Stimulated activated effector memory CD8-positive, alpha-beta T cell treated with anti-CD3 and anti-CD28 coated beads, Interleukin-12 subunit alpha, Interleukin-12 subunit beta, amount 100 ng/mL, for 72 hours (primary cell): ENCODE data around the gene EPB41.
A peak's percentile ranks its signal among the peaks of the same experiment; 100 is the strongest.
"Not testable (repeated sequence)": the region's sequence is repeated elsewhere in the genome, so short reads cannot be mapped to it uniquely, and the experiment has no call there.

ENCODE experiments used
- ATAC-seq: fragments of 150-1000 bp; cut with Tn5 transposase; 2 replicates; pipeline ENCODE4 v1.10.0; 2021
- DNase-seq, 2 donors: peaks; one replicate each; pipeline ENCODE4 v3.0.0; 2021 to 2022; ENCODE audit warnings: low spot score in 2 of 2
- H3K27ac Mint-ChIP-seq: one replicate; pipeline ENCODE4 v1.8.0; 2022; ENCODE audit warnings: mild to moderate bottlenecking, mixed read lengths
- H3K36me3 Mint-ChIP-seq: one replicate; pipeline ENCODE4 v1.8.0; 2022; ENCODE audit warnings: mild to moderate bottlenecking, mixed read lengths
- H3K4me1 Mint-ChIP-seq: one replicate; pipeline ENCODE4 v1.8.0; 2022; ENCODE audit warnings: mixed read lengths
- H3K4me3 Mint-ChIP-seq: one replicate; pipeline ENCODE4 v1.8.0; 2022; ENCODE audit warnings: mild to moderate bottlenecking, mixed read lengths
- H3K9me3 Mint-ChIP-seq: one replicate; pipeline ENCODE4 v1.8.0; 2022; ENCODE audit warnings: mixed read lengths

EPB41 gene

GRCh38 chr1:28914228-28915030, at the start of gene EPB41:
Gene EPB41, plus strand, starts transcription at chr1:28914569. Its CDS starts 72,869 bp downstream, at chr1:28987438.
- H3K4me1 Mint-ChIP-seq, result peaks cover 52% of the 10 kb centered on the region
- peak; percentile 77 to 94 for DNase-seq
- H3K9me3 Mint-ChIP-seq, result no peaks in the 10 kb centered on the region
- peak; percentile 86 for ATAC-seq
- peak within 1 kb of the TSS; percentile 87 for H3K27ac Mint-ChIP-seq
- H3K36me3 Mint-ChIP-seq, result peaks cover 11% of the 10 kb centered on the region
- H3K4me3 Mint-ChIP-seq, result peak within 1 kb of the TSS; percentile 84

GRCh38 chr1:28864695-28865094, 49.7 kb upstream of the EPB41 start:
- no peaks in the 10 kb centered on the region for H3K36me3 Mint-ChIP-seq
- ATAC-seq, result no peak
- no peaks in the 10 kb centered on the region for H3K4me1 Mint-ChIP-seq
- no peaks in the 10 kb centered on the region for H3K9me3 Mint-ChIP-seq
- DNase-seq, result no peak
- H3K4me3 Mint-ChIP-seq, result no peak overlapping the region
- peak overlapping the region; percentile 53 for H3K27ac Mint-ChIP-seq

GRCh38 chr1:28865997-28866650, 48.2 kb upstream of the EPB41 start:
- Mint-ChIP-seq H3K4me1 (no peaks in the 10 kb centered on the region), H3K27ac (no peak overlapping the region), H3K9me3 (no peaks in the 10 kb centered on the region), H3K4me3 (no peak overlapping the region), H3K36me3 (no peaks in the 10 kb centered on the region)
- no peak for DNase-seq
- peak; percentile 41 for ATAC-seq

- no peak overlapping the region for H3K4me3 Mint-ChIP-seq
- H3K4me1 Mint-ChIP-seq, result no peaks in the 10 kb centered on the region
- no peak for DNase-seq
- H3K9me3 Mint-ChIP-seq, result no peaks in the 10 kb centered on the region
- H3K27ac Mint-ChIP-seq, result no peak overlapping the region
- no peak for ATAC-seq
- no peaks in the 10 kb centered on the region for H3K36me3 Mint-ChIP-seq
Observed at GRCh38 chr1:28867850-28868249, 46.5 kb upstream of the EPB41 start.

DNA sequence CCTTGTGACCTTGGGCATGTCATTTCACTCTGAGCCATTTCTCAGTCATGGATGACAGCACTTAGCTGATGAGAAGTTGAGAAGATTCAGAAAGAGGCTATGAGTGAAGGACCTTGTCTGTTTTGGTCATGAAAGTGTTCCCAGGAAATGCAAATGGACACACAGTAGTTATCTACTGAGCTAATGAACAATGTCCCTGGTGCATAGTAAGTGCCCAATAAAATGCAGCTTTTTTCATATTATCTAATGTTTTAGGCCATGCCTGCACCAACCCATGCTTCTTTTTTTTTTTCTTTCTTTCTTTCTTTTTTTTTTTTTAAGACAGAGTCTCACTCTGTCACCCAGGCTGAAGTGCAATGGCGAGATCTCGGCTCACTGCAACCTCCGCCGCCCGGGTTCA, 44.4 kb upstream of the EPB41 start:
- H3K4me3 Mint-ChIP-seq, result no peak overlapping the region
- ATAC-seq (no peak), DNase-seq (no peak)
- no peaks in the 10 kb centered on the region for H3K4me1 Mint-ChIP-seq
- H3K27ac Mint-ChIP-seq, result no peak overlapping the region
- no peaks in the 10 kb centered on the region for H3K9me3 Mint-ChIP-seq
- no peaks in the 10 kb centered on the region for H3K36me3 Mint-ChIP-seq

- no peak for ATAC-seq
- Mint-ChIP-seq H3K4me3 (no peak overlapping the region), H3K4me1 (no peaks in the 10 kb centered on the region), H3K27ac (no peak overlapping the region), H3K36me3 (no peaks in the 10 kb centered on the region), H3K9me3 (no peaks in the 10 kb centered on the region)
- DNase-seq, result no peak
Observed at GRCh38 chr1:28871631-28872401, 42.6 kb upstream of the EPB41 start.

GRCh38 chr1:28875134-28875533, 39.2 kb upstream of the EPB41 start:
- not testable (repeated sequence) for ATAC-seq, DNase-seq, H3K4me3 Mint-ChIP-seq, H3K36me3 Mint-ChIP-seq, H3K27ac Mint-ChIP-seq, H3K9me3 Mint-ChIP-seq, H3K4me1 Mint-ChIP-seq

- no peak overlapping the region for H3K27ac Mint-ChIP-seq
- peak; percentile 62 to 84 for DNase-seq
Observed at GRCh38 chr1:28877132-28877781, 37.1 kb upstream of the EPB41 start.

GRCh38 chr1:28878796-28879195, 35.6 kb upstream of the EPB41 start:
- Mint-ChIP-seq H3K4me1 (peaks cover 8% of the 10 kb centered on the region), H3K36me3 (no peaks in the 10 kb centered on the region), H3K9me3 (no peaks in the 10 kb centered on the region), H3K4me3 (no peak overlapping the region), H3K27ac (no peak overlapping the region)
- DNase-seq (no peak), ATAC-seq (no peak)

More at GRCh38 chr1:28877132-28877781, 37.1 kb upstream of the EPB41 start:
- Mint-ChIP-seq H3K4me1 (peaks cover 6% of the 10 kb centered on the region), H3K9me3 (no peaks in the 10 kb centered on the region), H3K36me3 (no peaks in the 10 kb centered on the region), H3K4me3 (no peak overlapping the region)
- ATAC-seq, result peak; percentile 78

DNA sequence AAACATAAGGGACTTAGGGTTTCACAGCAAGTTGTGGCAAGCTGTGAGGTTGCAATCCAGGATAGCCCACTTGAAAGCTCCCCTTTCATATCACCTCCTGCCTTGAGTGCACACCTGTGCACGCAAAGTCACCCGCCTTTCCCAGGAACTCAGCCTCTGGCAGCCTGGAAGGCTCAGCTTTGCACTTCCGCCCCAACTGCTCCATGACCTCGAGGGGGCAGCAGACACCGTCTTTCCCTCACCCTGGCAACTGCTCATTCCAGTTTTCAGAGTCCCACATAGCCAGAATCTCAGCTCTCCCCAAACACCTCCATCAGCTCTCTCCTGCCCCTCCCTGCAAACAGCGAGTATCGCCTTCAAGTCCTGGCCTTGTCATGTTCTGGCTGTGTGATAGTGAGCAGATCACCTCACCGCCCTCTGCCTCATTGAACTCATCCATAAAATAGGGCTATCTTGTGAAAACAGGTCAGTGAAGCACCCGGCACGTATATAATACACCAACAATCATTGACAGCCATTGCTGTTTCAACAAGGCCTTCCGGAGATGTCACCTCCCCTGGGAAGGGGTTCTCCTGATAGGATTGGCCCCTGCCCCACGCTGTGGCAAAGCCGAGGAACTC, 32.2 kb upstream of the EPB41 start:
- Mint-ChIP-seq H3K9me3 (no peaks in the 10 kb centered on the region), H3K4me1 (peaks cover 36% of the 10 kb centered on the region), H3K4me3 (no peak overlapping the region), H3K36me3 (peaks cover 7% of the 10 kb centered on the region), H3K27ac (no peak overlapping the region)
- ATAC-seq (peak; percentile 46), DNase-seq (peak; percentile 57 to 85)

DNA sequence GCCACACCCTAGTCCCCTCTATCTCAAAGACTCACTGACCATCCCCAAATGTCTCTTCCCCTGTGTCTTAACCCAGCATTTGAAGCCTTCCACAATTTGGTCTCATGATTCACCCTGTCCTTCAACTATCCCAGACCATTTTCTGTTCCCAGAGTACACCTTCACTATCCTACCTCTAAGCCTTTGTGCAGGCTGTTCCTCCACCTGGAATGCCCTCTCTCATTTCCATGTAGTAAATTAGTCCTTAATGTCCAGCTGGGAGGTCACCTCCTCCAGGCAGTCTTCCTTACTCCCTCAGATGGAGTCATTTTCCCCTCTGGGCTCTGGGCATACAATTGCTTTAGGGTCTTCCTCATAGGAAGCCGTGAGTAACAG, 31.1 kb upstream of the EPB41 start:
- ATAC-seq (no peak), DNase-seq (no peak)
- Mint-ChIP-seq H3K4me1 (peaks cover 42% of the 10 kb centered on the region), H3K36me3 (peaks cover 11% of the 10 kb centered on the region), H3K27ac (peak overlapping the region; percentile 86), H3K9me3 (no peaks in the 10 kb centered on the region), H3K4me3 (no peak overlapping the region)

DNA sequence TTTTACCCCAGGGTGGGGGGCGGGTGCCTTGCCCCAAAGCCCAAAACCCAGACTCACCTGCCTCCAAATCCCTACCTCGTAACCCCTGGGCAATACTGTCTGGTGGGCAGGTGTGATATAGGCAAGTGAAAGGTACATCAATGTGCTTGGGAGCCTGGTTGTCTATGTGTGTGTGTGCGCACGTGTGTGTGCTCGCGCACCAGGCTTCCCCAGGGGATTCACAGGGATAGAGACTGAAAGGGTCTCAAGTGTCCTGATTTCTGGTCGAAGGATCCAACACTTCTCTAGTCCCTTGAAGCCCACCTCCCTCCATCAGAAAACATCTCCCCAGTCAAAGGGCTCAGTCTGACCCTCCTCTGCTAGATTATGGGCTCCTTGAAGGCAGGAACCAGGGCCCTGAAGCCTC, 28.9 kb upstream of the EPB41 start:
- no peaks in the 10 kb centered on the region for H3K9me3 Mint-ChIP-seq
- ATAC-seq (no peak), DNase-seq (peak in 1 of 2 donors; percentile 58)
- H3K27ac Mint-ChIP-seq, result peak overlapping the region; percentile 96
- peaks cover 59% of the 10 kb centered on the region for H3K4me1 Mint-ChIP-seq
- H3K4me3 Mint-ChIP-seq, result peak overlapping the region; percentile 88
- H3K36me3 Mint-ChIP-seq, result peaks cover 11% of the 10 kb centered on the region

DNA sequence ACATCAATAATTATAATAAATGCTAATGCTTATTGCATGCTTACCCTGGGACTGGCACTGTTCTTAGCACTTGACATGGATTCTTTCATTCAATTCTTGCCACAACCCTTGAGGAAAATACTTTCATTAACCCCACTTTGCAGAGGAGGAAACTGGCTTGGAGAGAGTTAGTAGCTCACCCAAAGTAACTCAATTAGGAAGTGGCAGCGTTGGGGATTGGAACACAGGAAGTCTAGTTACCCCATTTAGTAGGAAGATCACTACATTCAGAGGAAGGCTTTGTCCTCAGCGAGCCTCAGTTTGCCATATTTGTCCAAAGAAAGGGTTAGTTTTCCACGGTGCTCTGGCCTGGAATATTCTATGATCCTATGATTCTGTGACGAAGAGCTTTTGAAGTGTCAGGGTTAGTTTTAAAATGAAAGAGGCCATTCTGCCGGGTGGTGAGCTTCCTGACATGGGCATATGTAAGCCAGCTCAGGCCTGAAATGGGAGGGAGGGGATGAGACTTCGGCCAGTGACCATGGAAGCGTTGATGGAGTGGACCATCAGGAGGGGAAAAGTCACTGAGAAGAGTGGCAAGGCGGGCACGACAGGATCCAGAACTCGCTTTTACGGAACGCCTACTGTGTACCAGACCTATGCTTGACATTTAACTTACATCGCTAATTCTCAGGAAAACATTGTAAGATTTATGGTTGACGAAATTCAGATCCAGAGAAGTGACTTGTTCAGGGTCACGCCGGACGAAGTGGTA, 28.2 kb upstream of the EPB41 start:
- ATAC-seq, result no peak
- peak overlapping the region; percentile 88 for H3K4me3 Mint-ChIP-seq

DNA sequence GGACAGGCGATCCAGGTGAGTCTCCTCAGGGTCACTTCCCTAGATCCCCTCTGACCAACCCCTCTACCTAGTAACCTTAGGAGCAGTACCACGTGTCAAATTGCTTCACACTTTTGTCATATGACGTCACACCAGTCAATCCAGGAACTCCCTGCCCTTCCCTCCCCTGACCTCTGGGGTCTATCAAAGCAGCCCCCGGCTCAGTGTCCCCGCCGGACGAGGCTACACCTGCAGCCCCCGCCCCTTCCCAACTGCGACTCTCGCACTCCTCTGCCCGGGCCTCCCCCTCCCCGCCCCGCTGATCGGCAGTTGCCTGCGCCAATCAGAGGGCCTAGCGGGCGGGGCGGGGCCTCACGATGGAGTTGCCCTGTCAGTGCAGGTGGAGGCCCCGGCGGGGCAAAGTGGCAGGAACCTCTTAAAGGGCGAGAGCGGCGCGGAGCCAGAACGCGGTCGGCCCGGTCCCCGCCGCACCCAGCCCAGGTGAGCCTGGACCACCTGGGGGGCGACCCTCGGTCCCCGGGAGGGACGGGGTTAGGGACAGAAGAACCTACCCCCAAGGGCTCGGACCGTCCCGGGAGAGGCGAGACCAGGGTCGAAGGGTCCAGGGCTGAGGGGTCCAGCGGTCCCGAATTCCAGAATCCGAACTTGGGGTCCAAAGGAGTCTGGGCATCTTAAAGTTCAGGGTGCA, 27.5 kb upstream of the EPB41 start:
- DNase-seq (peak; percentile 95), ATAC-seq (peak; percentile 81)
- H3K4me1 Mint-ChIP-seq, result peaks cover 64% of the 10 kb centered on the region

More for the DNA sequence above, 28.2 kb upstream of the EPB41 start:
- DNase-seq, result no peak
- H3K27ac Mint-ChIP-seq, result peak overlapping the region; percentile 96
- no peaks in the 10 kb centered on the region for H3K9me3 Mint-ChIP-seq
- peaks cover 64% of the 10 kb centered on the region for H3K4me1 Mint-ChIP-seq
- peaks cover 16% of the 10 kb centered on the region for H3K36me3 Mint-ChIP-seq

More for the DNA sequence above, 27.5 kb upstream of the EPB41 start:
- Mint-ChIP-seq H3K27ac (peak overlapping the region; percentile 96), H3K36me3 (peaks cover 20% of the 10 kb centered on the region), H3K9me3 (no peaks in the 10 kb centered on the region), H3K4me3 (peak overlapping the region; percentile 88)
